CD4-positive, alpha-beta T cell treated with Interleukin-2 at 100 ng/mL for 4 hours (primary cell): ENCODE results near the gene CLCNKB.

ENCODE experiments used
- DNase-seq: peaks from one replicate; pipeline ENCODE4 v3.0.0-alpha.2; 2020; ENCODE audit warnings: low spot score

CLCNKB gene

DNA sequence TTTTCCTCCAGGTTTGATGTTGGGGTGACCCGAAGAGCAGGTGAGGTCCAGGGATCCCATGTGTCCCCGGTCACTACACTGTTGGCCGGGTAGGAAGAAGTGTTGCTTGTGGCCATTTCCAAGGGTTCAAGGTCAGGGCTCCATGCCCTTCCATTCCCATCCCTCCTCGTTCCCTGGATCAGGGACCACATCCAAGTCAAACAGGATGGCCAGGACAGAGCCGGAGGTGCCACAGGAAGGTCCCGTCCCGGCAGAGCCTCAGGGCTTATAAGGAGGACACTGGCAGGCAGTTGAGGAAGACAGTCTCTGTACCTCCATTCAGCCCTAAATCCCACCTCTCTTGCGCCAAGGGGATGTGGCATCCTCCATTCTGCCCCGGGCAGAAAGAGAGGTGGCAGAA lies 51.9 kb downstream of the CLCNKB start:
- no peak for DNase-seq

DNA sequence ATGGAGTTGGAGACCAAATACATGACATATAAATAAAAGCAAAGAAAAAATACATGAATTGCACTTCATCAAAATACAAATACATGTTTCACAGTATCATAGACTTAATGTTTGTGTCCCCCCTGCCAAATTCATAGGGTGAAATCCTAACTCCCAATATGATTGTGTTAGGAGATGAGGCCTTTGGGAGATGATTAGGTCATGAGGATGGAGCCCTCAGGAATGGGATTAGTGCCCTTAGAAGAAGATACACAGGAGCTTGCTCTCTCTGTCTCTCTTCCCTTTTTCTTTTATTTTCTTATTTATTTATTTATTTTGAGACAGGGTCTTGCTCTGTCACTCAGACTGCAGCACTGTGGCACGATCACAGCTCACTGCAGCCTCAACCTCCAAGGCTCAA lies 55.8 kb downstream of the CLCNKB start:
- no peak for DNase-seq

DNA sequence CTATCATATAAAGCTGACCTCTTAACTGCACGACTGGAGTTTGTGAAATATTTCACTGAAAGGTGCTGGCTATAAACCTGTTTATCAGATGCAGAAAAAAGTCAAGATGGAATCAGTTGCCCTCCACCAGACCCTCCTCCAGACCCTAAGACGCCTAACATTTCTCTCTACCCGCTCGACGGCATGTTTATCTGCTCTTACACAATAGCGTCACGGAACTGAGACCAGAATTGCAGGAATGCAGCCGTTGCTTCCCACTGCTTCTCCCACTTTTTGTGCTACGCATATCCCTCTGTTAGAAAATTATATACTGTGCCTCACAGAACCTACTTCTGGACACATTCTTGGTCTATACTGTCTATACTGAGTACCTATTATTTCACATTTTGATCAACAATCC lies 58.0 kb downstream of the CLCNKB start:
- no peak for DNase-seq
